Measurements from ENCODE around the gene CST6. TPM values are rescaled to one million over a fixed set of nuclear protein-coding genes. Genes with fewer than 3 reads are reported as not detected.

The CST6 gene
- total RNA-seq, 4 donors from 2014 or later: not detected

GRCh38 chr11:65988791-65989592 lies 22.8 kb upstream of the CST6 start:
- no peak for TF ChIP-seq CTCF (IDR thresholded peaks at IDR 0.05; ENCODE audit: low read depth)

- no peak for TF ChIP-seq CTCF (IDR thresholded peaks at IDR 0.05; ENCODE audit: low read depth)
These were observed 19.8 kb upstream of the CST6 start for GRCh38 chr11:65992056-65992455.

- TF ChIP-seq CTCF (IDR thresholded peaks at IDR 0.05; ENCODE audit: low read depth): no peak
These were observed 14.5 kb upstream of the CST6 start for GRCh38 chr11:65997286-65997685.

GRCh38 chr11:66001942-66002647 lies 9.7 kb upstream of the CST6 start, which contains the start of the genes BANF1 and EIF1AD:
Gene BANF1, plus strand, starts transcription at chr11:66002503. Its CDS starts 748 bp downstream, at chr11:66003251.
Gene EIF1AD, minus strand, starts transcription at chr11:66002157. Its CDS starts 1,768 bp downstream, at chr11:66000389.
- no peak for TF ChIP-seq CTCF (IDR thresholded peaks at IDR 0.05; ENCODE audit: low read depth)

GRCh38 chr11:66002648-66003225 lies 9.1 kb upstream of the CST6 start:
- no peak for TF ChIP-seq CTCF (IDR thresholded peaks at IDR 0.05; ENCODE audit: low read depth)

GRCh38 chr11:66003291-66003690 lies 8.5 kb upstream of the CST6 start:
- TF ChIP-seq CTCF (IDR thresholded peaks at IDR 0.05; ENCODE audit: low read depth): no peak

GRCh38 chr11:66004186-66004585 lies 7.6 kb upstream of the CST6 start:
- no peak for TF ChIP-seq CTCF (IDR thresholded peaks at IDR 0.05; ENCODE audit: low read depth)
